Measurements from ENCODE around the gene TGIF2.

- no peak for TF ChIP-seq CTCF (IDR thresholded peaks at IDR 0.05; ENCODE audit: insufficient read depth, low read length, poor library complexity, severe bottlenecking)
- TF ChIP-seq EZH2phosphoT487 (conservative IDR thresholded peaks at IDR 0.05; ENCODE audit: low read length): no peak
Measured at GRCh38 chr20:36607586-36608387, 34.4 kb downstream of the TGIF2 start.

All from SU-DHL-6 (cell line).